Esophagus (tissue), 2 donors: Measurements from ENCODE around the gene PAQR5. TPM values are rescaled to one million over a fixed set of nuclear protein-coding genes. Genes with fewer than 3 reads are reported as not detected.

Source experiments
- H3K27ac ChIP-seq, 2 donors: one replicate each; pipeline ENCODE4 v1.5.1; 2013; ENCODE audit warnings: low read depth in 2 of 2, mild to moderate bottlenecking in 2 of 2, inconsistent platforms in 1 of 2, low read length in 1 of 2, moderate library complexity in 1 of 2
- H3K27me3 ChIP-seq, 2 donors: one replicate each; pipeline ENCODE4 v1.6.1; 2013; ENCODE audit warnings: low read length in 2 of 2, control low read depth in 1 of 2, mild to moderate bottlenecking in 1 of 2; ENCODE audit not compliant: insufficient read depth in 2 of 2, control insufficient read depth in 1 of 2
- H3K36me3 ChIP-seq, 2 donors: one replicate each; pipeline ENCODE4 v1.6.1; 2013; ENCODE audit warnings: low read length in 1 of 2; ENCODE audit not compliant: control insufficient read depth in 2 of 2, insufficient read depth in 2 of 2
- H3K4me1 ChIP-seq, 2 donors: one replicate each; pipeline ENCODE4 v1.6.1; 2013; ENCODE audit warnings: low read length in 1 of 2; ENCODE audit not compliant: control insufficient read depth in 2 of 2, insufficient read depth in 2 of 2
- H3K4me3 ChIP-seq, 2 donors: one replicate each; pipeline ENCODE4 v1.5.1; 2013; ENCODE audit warnings: low read length in 2 of 2, mild to moderate bottlenecking in 2 of 2, low read depth in 1 of 2, moderate library complexity in 1 of 2
- H3K9me3 ChIP-seq, 2 donors: one replicate each; pipeline ENCODE4 v1.6.1; 2013; ENCODE audit warnings: mild to moderate bottlenecking in 2 of 2, low read depth in 1 of 2, low read length in 1 of 2, moderate library complexity in 1 of 2; ENCODE audit not compliant: control insufficient read depth in 2 of 2, insufficient read depth in 1 of 2
- WGBS, 2 donors: extraction: QIAGEN DNeasy Blood & Tissue Kit; methylation state at CpG; one replicate each; pipeline ENCODE4 v1.1.7; 2013; 5-methylcytosine and 5-hydroxymethylcytosine counted together
- polyA plus RNA-seq, 2 donors: library from polyadenylated mRNA; stranded (reverse); fragments of 200-250 nt; gene quantifications; one replicate each; pipeline ENCODE4 v1.2.3, GENCODE V29; 2013
- donor health status: healthy with polysubstance abuse.
- donor health status: Bipolar disorder and iron deficiency.

The PAQR5 gene
- polyA plus RNA-seq, 2 donors = 8.5 to 10.5 TPM

GRCh38 chr15:69456208-69457166 lies 157.8 kb downstream of the PAQR5 start:
- peaks cover 0 to 15% of the 10 kb centered on the region in 2 donors for H3K36me3 ChIP-seq
- no peak overlapping the region for H3K27ac ChIP-seq
- H3K9me3 ChIP-seq = no peaks in the 10 kb centered on the region
- peaks cover 5 to 6% of the 10 kb centered on the region in 2 donors for H3K4me1 ChIP-seq
- H3K27me3 ChIP-seq = no peaks in the 10 kb centered on the region
- no peak overlapping the region for H3K4me3 ChIP-seq
- WGBS, 2 donors = 87 to 88% methylated on average over 13 of the region's 13 CpGs

Other genes with a start within 250 kb of the PAQR5 start
- 10 to 100 TPM in 1 of 2 donors, 1 to 10 TPM in 1; 9.9 to 13.0 TPM for gene GLCE, start 138.3 kb upstream of the PAQR5 start, polyA plus RNA-seq
- gene KIF23, start 115.4 kb downstream of the PAQR5 start, polyA plus RNA-seq = 1 to 10 TPM; 4.7 to 8.1 TPM
- 1,000 to 10,000 TPM; 1,182 to 1,782 TPM for gene RPLP1, start 153.9 kb downstream of the PAQR5 start, polyA plus RNA-seq